GM19240 (cell line): ENCODE data around the gene EXOSC5.
"Not testable (repeated sequence)": the region's sequence is repeated elsewhere in the genome, so short reads cannot be mapped to it uniquely, and the experiment has no call there.

Experiments used
- DNase-seq: peaks from one replicate; pipeline ENCODE4 v3.0.0; 2011; ENCODE audit warnings: low spot score; ENCODE audit not compliant: insufficient read length

The EXOSC5 gene

GRCh38 chr19:41397086-41398049 is at the start of gene EXOSC5, which contains the start of gene BCKDHA:
TSS of gene EXOSC5 (minus strand) at chr19:41397359. CDS start at chr19:41397328, 31 bp downstream.
TSS of gene BCKDHA (plus strand) at chr19:41397818. CDS start at chr19:41397828, 10 bp downstream.
- DNase-seq: peak; percentile 97

DNA sequence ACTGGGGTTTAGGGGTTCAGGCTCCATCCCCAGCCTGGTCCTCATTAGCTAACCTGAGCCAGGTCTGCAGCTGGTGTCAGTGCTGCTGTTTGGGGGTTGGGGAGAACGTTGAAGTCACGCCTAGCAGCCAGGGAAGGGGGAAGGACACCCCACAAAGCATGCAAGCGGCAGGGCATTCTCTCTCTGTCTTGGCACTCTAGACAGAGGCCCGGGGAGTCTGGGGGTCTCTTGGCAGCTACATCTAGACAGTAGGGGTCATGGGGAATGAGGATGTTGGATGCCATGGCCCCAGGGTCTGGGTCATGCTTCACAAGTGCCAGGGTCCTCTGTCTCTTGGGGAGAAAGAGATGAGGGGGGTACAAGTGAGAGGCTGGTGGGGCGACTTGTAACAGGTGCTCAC is 48.4 kb upstream of the EXOSC5 start:
- DNase-seq: no peak

- DNase-seq: no peak
Observed at GRCh38 chr19:41443813-41444455, 46.8 kb upstream of the EXOSC5 start.

DNA sequence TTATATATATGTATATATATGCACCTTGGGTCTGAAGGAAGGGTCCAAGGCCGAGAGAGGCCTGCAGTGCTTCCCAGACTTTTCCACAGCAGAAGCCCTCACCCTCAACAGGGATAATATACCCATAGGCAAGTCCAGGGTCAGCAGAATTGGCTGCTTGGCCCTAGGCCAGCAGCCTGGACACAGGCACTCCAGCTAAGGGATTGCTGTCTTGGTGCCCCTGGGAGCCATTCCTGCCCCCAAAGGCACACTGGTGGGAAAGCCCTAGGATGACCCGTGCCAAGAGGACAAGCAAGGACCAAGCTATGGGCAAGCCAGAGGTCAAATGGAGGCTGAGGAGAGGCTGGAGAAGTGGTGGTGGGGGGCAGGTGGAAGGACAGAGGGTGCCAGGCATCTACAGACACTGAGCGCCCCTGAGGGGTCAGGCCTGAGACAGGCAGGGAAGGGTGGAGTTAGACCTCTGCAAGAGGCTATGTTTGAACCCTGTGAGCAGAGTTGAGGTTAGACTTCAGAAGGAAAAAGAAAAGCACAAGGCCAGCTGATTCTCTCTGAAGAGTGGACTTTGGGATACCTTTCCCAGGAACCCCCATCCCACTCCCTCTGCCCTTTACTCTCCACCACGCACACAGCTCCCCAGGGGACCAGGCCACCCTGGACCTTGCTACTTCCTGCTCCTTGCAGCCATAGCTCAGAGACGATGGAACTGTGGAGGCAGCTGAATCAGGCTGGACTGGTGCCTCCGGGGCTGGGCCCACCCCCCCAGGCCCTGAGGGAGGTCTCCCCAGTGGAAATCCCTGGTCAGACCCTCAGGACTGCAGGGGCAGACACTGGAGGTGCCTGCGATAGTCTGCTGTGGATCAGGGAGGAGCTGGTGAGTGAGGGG is 45.6 kb upstream of the EXOSC5 start, which contains the start of gene ERICH4:
ERICH4 (plus strand) TSS at position 684 of the 883 bp plus-strand sequence; CDS start at position 698, 14 bp downstream.
- DNase-seq: no peak

DNA sequence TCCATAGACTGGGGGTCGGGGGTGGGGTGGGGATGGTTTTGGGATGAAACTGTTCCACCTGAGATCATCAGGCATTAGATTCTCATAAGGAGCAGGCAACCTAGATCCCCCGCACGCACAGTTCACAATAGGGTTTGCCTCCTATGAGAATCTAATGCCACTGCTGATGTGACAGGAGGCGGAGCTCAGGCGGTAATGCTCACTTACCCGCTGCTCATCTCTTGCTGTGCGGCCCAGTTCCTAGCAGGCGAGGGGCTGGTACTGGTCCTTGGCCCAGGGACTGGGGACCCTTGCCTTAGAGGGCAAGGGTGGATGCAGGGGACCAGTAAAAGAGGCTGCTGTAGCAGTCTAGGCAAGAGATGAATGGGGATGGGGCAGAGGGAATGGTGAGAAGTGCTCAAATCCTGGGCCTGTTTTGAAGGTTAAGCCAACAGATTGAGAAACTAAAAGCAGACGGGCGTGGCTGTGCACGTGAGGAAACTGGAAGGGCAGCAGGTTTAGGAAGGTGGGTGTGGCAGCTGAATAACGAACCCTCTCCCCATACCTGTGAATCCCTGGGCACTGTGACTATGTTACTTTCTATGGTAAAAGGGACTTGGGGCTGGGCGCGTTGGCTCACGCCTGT is 44.3 kb upstream of the EXOSC5 start:
- no peak for DNase-seq

GRCh38 chr19:41439441-41440222 is 42.5 kb upstream of the EXOSC5 start, which contains the start of gene DMAC2:
TSS of gene DMAC2 (minus strand) at chr19:41439912. CDS start at chr19:41439899, 13 bp downstream.
- DNase-seq: peak; percentile 96

DNA sequence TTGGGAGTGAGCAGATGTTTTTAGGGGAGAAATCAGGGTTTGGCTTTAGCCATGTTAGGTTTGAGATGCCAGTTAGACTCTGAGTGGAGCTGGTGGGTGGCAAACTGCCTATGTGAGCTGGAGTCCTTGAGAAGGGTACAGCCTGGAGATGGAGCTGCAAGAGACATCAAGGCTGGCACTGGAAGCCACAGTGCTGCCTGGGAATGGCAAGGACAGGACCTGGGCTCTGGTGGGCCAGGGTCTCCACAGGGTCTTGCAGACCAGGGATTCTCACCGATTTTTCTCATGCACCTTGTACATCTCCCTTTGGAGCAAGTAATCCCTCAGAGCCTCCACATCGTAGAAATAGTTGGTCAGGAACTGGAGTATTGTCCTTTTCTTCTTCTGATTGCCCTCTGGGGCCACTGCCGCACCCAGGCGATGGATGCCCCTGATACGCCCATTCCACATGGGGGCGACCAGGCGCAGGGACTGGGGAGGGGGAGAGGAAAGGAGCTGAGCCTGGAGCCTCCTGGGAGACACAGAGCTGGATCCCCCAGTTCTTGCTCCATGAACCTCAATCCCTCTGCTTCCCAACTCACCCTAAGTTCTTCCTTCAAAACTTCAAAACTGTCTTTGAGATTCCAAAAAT is 40.9 kb upstream of the EXOSC5 start:
- no peak for DNase-seq

GRCh38 chr19:41436674-41436951 is 39.5 kb upstream of the EXOSC5 start:
- no peak for DNase-seq

DNA sequence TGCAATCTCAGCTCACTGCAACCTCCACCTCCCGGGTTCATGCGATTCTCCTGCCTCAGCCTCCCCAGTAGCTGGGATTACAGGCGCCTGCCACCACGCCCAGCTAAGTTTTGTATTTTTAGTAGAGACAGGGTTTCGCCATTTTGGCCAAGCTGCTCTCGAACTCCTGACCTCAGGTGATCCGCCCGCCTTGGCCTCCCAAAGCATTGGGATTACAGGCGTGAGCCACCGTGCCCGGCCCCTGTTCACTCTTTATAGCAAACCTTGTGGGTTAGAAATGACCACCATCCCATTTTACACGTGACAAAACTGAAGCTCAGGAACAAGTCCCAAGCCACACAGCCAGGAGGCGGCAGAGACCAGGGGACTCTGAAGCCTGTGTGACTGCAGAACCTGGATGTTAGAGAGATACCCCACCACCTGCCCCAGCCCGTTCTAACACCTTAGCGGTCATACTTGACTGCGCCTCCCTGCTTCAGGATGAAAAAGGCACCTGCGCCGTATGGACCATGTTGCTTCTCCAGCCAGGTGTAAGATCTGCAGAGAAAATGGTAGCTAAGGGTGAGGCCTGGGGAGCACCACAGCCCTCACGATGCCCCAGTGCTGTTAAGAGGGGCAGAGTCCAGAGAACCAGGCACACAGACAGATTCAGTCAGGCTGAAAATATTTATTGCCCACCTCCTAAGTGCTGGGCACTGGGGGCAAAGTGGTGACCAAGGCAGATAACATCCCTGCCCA is 38.9 kb upstream of the EXOSC5 start:
- no peak for DNase-seq

- not testable (repeated sequence) for DNase-seq
Observed at GRCh38 chr19:41435376-41435775, 38.2 kb upstream of the EXOSC5 start.

DNA sequence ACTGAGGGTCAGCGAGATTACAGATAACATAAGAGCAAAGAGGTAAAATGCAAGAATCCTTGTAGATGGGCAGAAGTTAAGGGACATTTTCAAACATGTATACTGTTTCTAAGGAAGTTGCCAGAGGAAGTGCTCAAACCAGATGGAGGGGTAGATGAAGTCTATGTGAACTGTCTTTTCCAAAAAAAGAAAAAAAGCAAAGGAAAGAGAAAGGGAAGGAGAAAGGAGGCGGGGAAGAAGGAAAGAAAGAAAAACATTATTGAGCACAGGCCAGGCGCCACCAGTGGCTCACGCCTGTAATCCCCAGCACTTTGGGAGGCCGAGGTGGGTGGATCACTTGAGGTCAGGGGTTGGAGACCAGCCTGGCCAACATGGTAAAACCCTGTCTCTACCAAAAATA is 37.3 kb upstream of the EXOSC5 start:
- DNase-seq: no peak

- no peak for DNase-seq
Observed at GRCh38 chr19:41433171-41433570, 36.0 kb upstream of the EXOSC5 start.

GRCh38 chr19:41431426-41432386 is 34.5 kb upstream of the EXOSC5 start:
- no peak for DNase-seq

DNA sequence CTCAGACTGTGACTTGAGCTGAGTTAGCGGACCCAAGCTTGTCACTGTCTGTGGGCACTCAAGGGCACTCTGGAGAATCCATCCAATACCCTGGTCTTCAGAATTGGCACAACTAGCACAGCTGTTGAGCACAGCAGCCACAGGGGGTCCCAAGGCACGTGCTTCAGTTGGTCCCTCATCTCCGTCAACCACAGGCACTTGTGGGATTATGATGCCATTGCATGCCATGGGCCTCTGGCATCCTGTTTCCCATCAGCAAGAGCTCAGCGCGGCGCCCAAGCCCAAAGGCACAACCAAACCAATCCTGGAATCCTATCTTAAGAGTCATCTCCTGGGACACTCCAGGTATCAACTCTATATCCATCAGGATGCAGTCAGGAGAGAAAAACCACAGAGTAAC is 33.8 kb upstream of the EXOSC5 start:
- DNase-seq: no peak

- no peak for DNase-seq
Observed at GRCh38 chr19:41428481-41428859, 31.3 kb upstream of the EXOSC5 start.

- no peak for DNase-seq
Observed at GRCh38 chr19:41427647-41428480, 30.7 kb upstream of the EXOSC5 start.
